ENCODE results near the gene ME3.

Gene ME3

GRCh38 chr11:86576946-86577624, 95.3 kb downstream of the ME3 start:
- no peak for DNase-seq (ENCODE audit: extremely low read depth, insufficient read length)
- Histone ChIP-seq H3K27me3 (replicated peaks; ENCODE audit: control insufficient read depth, insufficient read depth, low read length) (no peaks in the 10 kb centered on the region), H3K4me3 (replicated peaks; ENCODE audit: low read depth, low read length) (no peak overlapping the region), H3K36me3 (ENCODE audit: control insufficient read depth, insufficient read depth, low read length) (no peaks in the 10 kb centered on the region)
- TF ChIP-seq, protein P1, sequence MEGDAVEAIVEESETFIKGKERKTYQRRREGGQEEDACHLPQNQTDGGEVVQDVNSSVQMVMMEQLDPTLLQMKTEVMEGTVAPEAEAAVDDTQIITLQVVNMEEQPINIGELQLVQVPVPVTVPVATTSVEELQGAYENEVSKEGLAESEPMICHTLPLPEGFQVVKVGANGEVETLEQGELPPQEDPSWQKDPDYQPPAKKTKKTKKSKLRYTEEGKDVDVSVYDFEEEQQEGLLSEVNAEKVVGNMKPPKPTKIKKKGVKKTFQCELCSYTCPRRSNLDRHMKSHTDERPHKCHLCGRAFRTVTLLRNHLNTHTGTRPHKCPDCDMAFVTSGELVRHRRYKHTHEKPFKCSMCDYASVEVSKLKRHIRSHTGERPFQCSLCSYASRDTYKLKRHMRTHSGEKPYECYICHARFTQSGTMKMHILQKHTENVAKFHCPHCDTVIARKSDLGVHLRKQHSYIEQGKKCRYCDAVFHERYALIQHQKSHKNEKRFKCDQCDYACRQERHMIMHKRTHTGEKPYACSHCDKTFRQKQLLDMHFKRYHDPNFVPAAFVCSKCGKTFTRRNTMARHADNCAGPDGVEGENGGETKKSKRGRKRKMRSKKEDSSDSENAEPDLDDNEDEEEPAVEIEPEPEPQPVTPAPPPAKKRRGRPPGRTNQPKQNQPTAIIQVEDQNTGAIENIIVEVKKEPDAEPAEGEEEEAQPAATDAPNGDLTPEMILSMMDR (IDR thresholded peaks at IDR 0.05; ENCODE audit: insufficient read depth, low read length, poor library complexity, severe bottlenecking) = no peak

GRCh38 chr11:86575927-86576326, 96.5 kb downstream of the ME3 start:
- Histone ChIP-seq H3K27me3 (replicated peaks; ENCODE audit: control insufficient read depth, insufficient read depth, low read length) (no peaks in the 10 kb centered on the region), H3K36me3 (ENCODE audit: control insufficient read depth, insufficient read depth, low read length) (no peaks in the 10 kb centered on the region), H3K4me3 (replicated peaks; ENCODE audit: low read depth, low read length) (no peak overlapping the region)
- TF ChIP-seq, protein P1 (IDR thresholded peaks at IDR 0.05; ENCODE audit: insufficient read depth, low read length, poor library complexity, severe bottlenecking) = no peak
- DNase-seq (ENCODE audit: extremely low read depth, insufficient read length) = no peak

GRCh38 chr11:86575208-86575855, 97.1 kb downstream of the ME3 start:
- no peaks in the 10 kb centered on the region for H3K27me3 ChIP-seq (replicated peaks; ENCODE audit: control insufficient read depth, insufficient read depth, low read length)
- DNase-seq (ENCODE audit: extremely low read depth, insufficient read length) = no peak
- no peaks in the 10 kb centered on the region for H3K36me3 ChIP-seq (ENCODE audit: control insufficient read depth, insufficient read depth, low read length)
- no peak overlapping the region for H3K4me3 ChIP-seq (replicated peaks; ENCODE audit: low read depth, low read length)
- TF ChIP-seq, protein P1 (IDR thresholded peaks at IDR 0.05; ENCODE audit: insufficient read depth, low read length, poor library complexity, severe bottlenecking) = no peak

DNA sequence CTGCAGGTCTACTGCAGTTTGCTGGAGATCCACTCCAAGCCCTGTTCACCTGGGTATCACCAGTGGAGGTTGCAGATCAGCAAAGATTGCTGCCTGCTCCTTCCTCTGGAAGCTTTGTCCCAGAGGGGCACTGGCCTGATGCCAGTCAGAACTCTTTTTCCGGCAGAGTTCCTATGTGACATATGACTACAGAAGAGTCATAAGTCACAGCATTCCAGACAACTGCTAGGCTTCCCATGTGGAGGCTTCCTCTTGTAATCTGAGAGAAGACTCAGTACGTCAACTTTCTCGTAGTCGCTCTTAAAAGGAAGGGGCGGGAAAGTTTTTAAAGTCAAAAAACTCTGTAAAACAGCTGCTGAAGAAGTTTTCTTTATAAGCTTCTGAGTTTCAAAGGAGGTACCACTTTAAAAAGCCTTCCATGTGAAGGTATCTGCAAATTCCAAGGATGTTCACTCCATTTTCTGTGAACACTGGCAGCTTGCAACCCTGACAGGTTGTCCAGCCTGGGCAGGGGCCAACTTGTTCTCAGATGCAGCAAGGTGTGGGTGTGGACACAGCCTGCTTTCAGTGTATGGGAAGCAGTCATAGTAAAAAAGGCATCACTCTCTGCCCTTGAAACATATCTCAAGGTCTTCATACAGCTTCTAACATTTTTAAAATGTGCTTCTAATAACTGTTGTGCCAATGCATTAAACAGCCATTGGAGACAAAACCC, 97.8 kb downstream of the ME3 start:
- Histone ChIP-seq H3K27me3 (replicated peaks; ENCODE audit: control insufficient read depth, insufficient read depth, low read length) (no peaks in the 10 kb centered on the region), H3K36me3 (ENCODE audit: control insufficient read depth, insufficient read depth, low read length) (no peaks in the 10 kb centered on the region), H3K4me3 (replicated peaks; ENCODE audit: low read depth, low read length) (no peak overlapping the region)
- no peak for DNase-seq (ENCODE audit: extremely low read depth, insufficient read length)
- TF ChIP-seq, protein P1 (IDR thresholded peaks at IDR 0.05; ENCODE audit: insufficient read depth, low read length, poor library complexity, severe bottlenecking) = no peak

DNA sequence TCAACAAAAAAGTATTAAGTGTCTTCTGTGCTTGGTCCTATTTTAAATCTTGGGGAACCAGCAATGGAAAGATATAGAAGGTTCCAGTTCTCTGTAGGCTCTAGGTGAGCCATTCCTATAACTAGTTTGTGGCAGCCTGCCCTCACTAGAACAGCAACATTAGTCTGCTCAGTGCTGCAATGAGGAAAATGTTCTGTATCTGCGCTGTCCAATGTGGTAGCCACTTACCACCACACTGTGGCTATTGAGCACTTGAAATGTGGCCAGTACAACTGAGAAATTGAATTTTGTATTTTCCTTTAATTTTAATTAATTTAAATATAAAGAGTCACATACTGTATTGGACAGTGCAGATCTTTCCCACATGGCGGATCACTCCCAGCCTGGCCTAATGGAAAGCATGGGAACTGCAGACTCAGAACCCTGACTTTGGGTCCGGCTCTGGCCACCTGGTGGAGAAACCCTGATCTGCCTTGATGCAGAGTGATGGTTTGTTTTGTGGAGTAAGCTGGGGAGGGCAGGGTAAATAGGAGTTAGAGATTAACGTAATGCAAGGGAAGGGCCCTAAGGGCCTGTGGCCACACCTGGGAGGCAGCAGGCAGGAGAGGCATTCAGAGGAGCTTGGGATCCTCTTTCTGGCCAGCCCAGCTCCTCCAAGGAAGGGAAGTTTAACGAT, 101.0 kb downstream of the ME3 start:
- DNase-seq (ENCODE audit: extremely low read depth, insufficient read length) = no peak
- Histone ChIP-seq H3K4me3 (replicated peaks; ENCODE audit: low read depth, low read length) (no peak overlapping the region), H3K36me3 (ENCODE audit: control insufficient read depth, insufficient read depth, low read length) (no peaks in the 10 kb centered on the region), H3K27me3 (replicated peaks; ENCODE audit: control insufficient read depth, insufficient read depth, low read length) (no peaks in the 10 kb centered on the region)
- TF ChIP-seq, protein P1 (IDR thresholded peaks at IDR 0.05; ENCODE audit: insufficient read depth, low read length, poor library complexity, severe bottlenecking) = peak; percentile 30

Data from GM06990 (cell line).